ENCODE results near the gene RNF141.

GRCh38 chr11:10505278-10506007, 35.5 kb downstream of the RNF141 start:
- TF ChIP-seq CTCF (IDR thresholded peaks at IDR 0.05) (no peak), ZFX (IDR thresholded peaks at IDR 0.05; ENCODE audit: borderline replicate concordance) (no peak)
